Caco-2 (cell line): ENCODE results near the gene LRRTM4. TPM values are rescaled to one million over a fixed set of nuclear protein-coding genes. Genes with fewer than 3 reads are reported as not detected.
"Not testable (repeated sequence)": the region's sequence is repeated elsewhere in the genome, so short reads cannot be mapped to it uniquely, and the experiment has no call there.

Experiments used
- BruUV-seq: library from RNA; stranded (reverse); fragments of 400-500 nt; replicated peaks from 2 replicates; lab custom pipeline; 2021; lab: Mats Ljungman, UMichigan
- CTCF ChIA-PET: fragments of 300-600 bp; sonication (Branson Sonifier 250); formaldehyde crosslinking; loops from one replicate; lab custom pipeline; 2022; ENCODE audit warnings: antibody characterized with exemption; lab: Charles Lee
- POLR2A ChIA-PET: fragments of 300-600 bp; sonication (Branson Sonifier 250); formaldehyde crosslinking; loops from one replicate; lab custom pipeline; 2022; ENCODE audit warnings: antibody characterized with exemption; lab: Charles Lee
- DNase-seq, 2 experiments: peaks; one replicate each; pipeline versions ENCODE4 v3.0.0 to v3.0.0-alpha.2; 2020 to 2022
- H3K27me3 ChIP-seq: replicated peaks from 2 replicates; pipeline ENCODE4 v1.6.0; 2011; ENCODE audit warnings: low read length; ENCODE audit not compliant: control insufficient read depth, insufficient read depth
- H3K36me3 ChIP-seq: 2 replicates; pipeline ENCODE4 v1.5.1; 2011; ENCODE audit warnings: low read length; ENCODE audit not compliant: control insufficient read depth, insufficient read depth
- H3K4me1 ChIP-seq: fragments of 250-450 bp; sonication (Bioruptor Pico); 2 replicates; pipeline ENCODE4 v1.5.1; 2020; ENCODE audit warnings: mild to moderate bottlenecking
- H3K4me3 ChIP-seq: 2 replicates; pipeline ENCODE4 v1.5.1; 2011; ENCODE audit warnings: low read depth, mild to moderate bottlenecking, control low read depth, low read length
- H3K9me3 ChIP-seq: fragments of 250-450 bp; sonication (Bioruptor Pico); 2 replicates; pipeline ENCODE4 v1.5.1; 2020; ENCODE audit warnings: mild to moderate bottlenecking, moderate library complexity
- H3K27ac Mint-ChIP-seq: one replicate; pipeline ENCODE4 v1.8.0; 2022; ENCODE audit warnings: mixed read lengths; ENCODE audit not compliant: unreplicated experiment
- H3K27me3 Mint-ChIP-seq: one replicate; pipeline ENCODE4 v1.8.0; 2022; ENCODE audit warnings: mixed read lengths; ENCODE audit not compliant: insufficient read depth, unreplicated experiment
- H3K36me3 Mint-ChIP-seq: one replicate; pipeline ENCODE4 v1.8.0; 2022; ENCODE audit warnings: mild to moderate bottlenecking, mixed read lengths; ENCODE audit not compliant: insufficient read depth, unreplicated experiment
- H3K4me1 Mint-ChIP-seq: one replicate; pipeline ENCODE4 v1.8.0; 2022; ENCODE audit warnings: low read depth, mixed read lengths; ENCODE audit not compliant: unreplicated experiment
- H3K4me3 Mint-ChIP-seq: one replicate; pipeline ENCODE4 v1.8.0; 2022; ENCODE audit warnings: mild to moderate bottlenecking, moderate library complexity, mixed read lengths; ENCODE audit not compliant: unreplicated experiment
- H3K9me3 Mint-ChIP-seq: one replicate; pipeline ENCODE4 v1.8.0; 2022; ENCODE audit warnings: mixed read lengths; ENCODE audit not compliant: unreplicated experiment
- CTCF ChIP-seq, 2 experiments: fragments of 200-600 bp in 1 of 2; IDR thresholded peaks; 1 replicate in 1 of 2; 2 replicates in 1 of 2; pipeline versions ENCODE4 v1.5.1 to v1.8.0; 2011 to 2022; ENCODE audit warnings: antibody characterized with exemption in 1 of 2, control low read depth in 1 of 2, inconsistent platforms in 1 of 2, low read depth in 1 of 2, low read length in 1 of 2, mild to moderate bottlenecking in 1 of 2, moderate library complexity in 1 of 2; ENCODE audit not compliant: insufficient read depth in 1 of 2, severe bottlenecking in 1 of 2, unreplicated experiment in 1 of 2
- intact Hi-C: fragments of 100-400 bp; cut with micrococcal nuclease; formaldehyde crosslinking; loops from one replicate; pipeline ENCODE4 v1.10.0; 2022; ENCODE audit not compliant: unreplicated experiment
- total RNA-seq: library from RNA; stranded (reverse); gene quantifications from 2 replicates; pipeline ENCODE4 v1.2.3, GENCODE V29; 2022

Gene LRRTM4
- total RNA-seq, 1 experiment from 2014 or later: 0.32 TPM

GRCh38 chr2:77169426-77169825, 352.8 kb downstream of the LRRTM4 start:
- POLR2A ChIA-PET: no interaction called here
- Mint-ChIP-seq H3K9me3 (no peaks in the 10 kb centered on the region), H3K36me3 (no peaks in the 10 kb centered on the region), H3K27ac (no peak overlapping the region), H3K4me3 (no peak overlapping the region), H3K4me1 (no peaks in the 10 kb centered on the region), H3K27me3 (no peaks in the 10 kb centered on the region)
- no peak for DNase-seq
- H3K4me1 ChIP-seq: no peaks in the 10 kb centered on the region
- BruUV-seq: no TSS peak
- TF ChIP-seq CTCF (IDR thresholded peaks at IDR 0.05; ENCODE audit: insufficient read depth in 1 of 2, low read depth in 1 of 2, low read length in 1 of 2, severe bottlenecking in 1 of 2, unreplicated experiment in 1 of 2): no peak
- H3K9me3 ChIP-seq: 0 out of 2 replicates have a peak, but pooled peaks cover 5% of the 10 kb centered on the region
- no peaks in the 10 kb centered on the region for H3K36me3 ChIP-seq
- CTCF ChIA-PET: no interaction called here
- intact Hi-C loops: no loop called here
- no peaks in the 10 kb centered on the region for H3K27me3 ChIP-seq
- no peak overlapping the region for H3K4me3 ChIP-seq

- H3K27me3 Mint-ChIP-seq, H3K4me1 ChIP-seq, H3K9me3 Mint-ChIP-seq, H3K4me3 ChIP-seq, BruUV-seq, H3K36me3 Mint-ChIP-seq, H3K4me1 Mint-ChIP-seq, H3K4me3 Mint-ChIP-seq, H3K36me3 ChIP-seq, DNase-seq, H3K9me3 ChIP-seq, intact Hi-C loops, H3K27me3 ChIP-seq, CTCF ChIA-PET, H3K27ac Mint-ChIP-seq, POLR2A ChIA-PET: not testable (repeated sequence)
These were observed 358.2 kb downstream of the LRRTM4 start for GRCh38 chr2:77164021-77164420.

- no peaks in the 10 kb centered on the region for H3K27me3 Mint-ChIP-seq
- Histone ChIP-seq H3K36me3 (no peaks in the 10 kb centered on the region), H3K9me3 (no peaks in the 10 kb centered on the region), H3K27me3 (no peaks in the 10 kb centered on the region), H3K4me1 (no peaks in the 10 kb centered on the region), H3K4me3 (no peak overlapping the region)
- H3K4me3 Mint-ChIP-seq: no peak overlapping the region
- no peaks in the 10 kb centered on the region for H3K36me3 Mint-ChIP-seq
- H3K9me3 Mint-ChIP-seq: no peaks in the 10 kb centered on the region
- no peaks in the 10 kb centered on the region for H3K4me1 Mint-ChIP-seq
- POLR2A ChIA-PET: no interaction called here
- BruUV-seq: no TSS peak
- no peak for DNase-seq
- CTCF ChIA-PET: no interaction called here
- intact Hi-C loops: no loop called here
- H3K27ac Mint-ChIP-seq: no peak overlapping the region
- no peak for TF ChIP-seq CTCF (IDR thresholded peaks at IDR 0.05; ENCODE audit: insufficient read depth in 1 of 2, low read depth in 1 of 2, low read length in 1 of 2, severe bottlenecking in 1 of 2, unreplicated experiment in 1 of 2)
These were observed 361.2 kb downstream of the LRRTM4 start for GRCh38 chr2:77161009-77161408.

- no peak overlapping the region for H3K4me3 Mint-ChIP-seq
- no peaks in the 10 kb centered on the region for H3K4me1 Mint-ChIP-seq
- no peaks in the 10 kb centered on the region for H3K9me3 Mint-ChIP-seq
- H3K36me3 ChIP-seq: no peaks in the 10 kb centered on the region
- TF ChIP-seq CTCF (IDR thresholded peaks at IDR 0.05; ENCODE audit: insufficient read depth in 1 of 2, low read depth in 1 of 2, low read length in 1 of 2, severe bottlenecking in 1 of 2, unreplicated experiment in 1 of 2): no peak
- H3K27ac Mint-ChIP-seq: no peak overlapping the region
- no peak for DNase-seq
- H3K27me3 ChIP-seq: no peaks in the 10 kb centered on the region
- no peak overlapping the region for H3K4me3 ChIP-seq
- no peaks in the 10 kb centered on the region for H3K36me3 Mint-ChIP-seq
- CTCF ChIA-PET: no interaction called here
- H3K27me3 Mint-ChIP-seq: no peaks in the 10 kb centered on the region
- POLR2A ChIA-PET: no interaction called here
- H3K9me3 ChIP-seq: no peaks in the 10 kb centered on the region
- BruUV-seq: no TSS peak
- intact Hi-C loops: no loop called here
- no peaks in the 10 kb centered on the region for H3K4me1 ChIP-seq
These were observed 365.6 kb downstream of the LRRTM4 start for GRCh38 chr2:77156599-77156998.
